ENCODE measurements around the gene HMX1.

HMX1 gene

GRCh38 chr4:8866421-8866820 is 5.2 kb downstream of the HMX1 start:
- Mint-ChIP-seq H3K27ac (no peak overlapping the region), H3K4me3 (no peak overlapping the region), H3K36me3 (ENCODE audit: low read depth) (no peaks in the 10 kb centered on the region), H3K4me1 (peaks cover 18% of the 10 kb centered on the region), H3K9me3 (no peaks in the 10 kb centered on the region), H3K27me3 (ENCODE audit: low read depth, poor library complexity) (peaks cover 95% of the 10 kb centered on the region)
- DNase-seq, result peak; percentile 4
- TF ChIP-seq, protein P1, sequence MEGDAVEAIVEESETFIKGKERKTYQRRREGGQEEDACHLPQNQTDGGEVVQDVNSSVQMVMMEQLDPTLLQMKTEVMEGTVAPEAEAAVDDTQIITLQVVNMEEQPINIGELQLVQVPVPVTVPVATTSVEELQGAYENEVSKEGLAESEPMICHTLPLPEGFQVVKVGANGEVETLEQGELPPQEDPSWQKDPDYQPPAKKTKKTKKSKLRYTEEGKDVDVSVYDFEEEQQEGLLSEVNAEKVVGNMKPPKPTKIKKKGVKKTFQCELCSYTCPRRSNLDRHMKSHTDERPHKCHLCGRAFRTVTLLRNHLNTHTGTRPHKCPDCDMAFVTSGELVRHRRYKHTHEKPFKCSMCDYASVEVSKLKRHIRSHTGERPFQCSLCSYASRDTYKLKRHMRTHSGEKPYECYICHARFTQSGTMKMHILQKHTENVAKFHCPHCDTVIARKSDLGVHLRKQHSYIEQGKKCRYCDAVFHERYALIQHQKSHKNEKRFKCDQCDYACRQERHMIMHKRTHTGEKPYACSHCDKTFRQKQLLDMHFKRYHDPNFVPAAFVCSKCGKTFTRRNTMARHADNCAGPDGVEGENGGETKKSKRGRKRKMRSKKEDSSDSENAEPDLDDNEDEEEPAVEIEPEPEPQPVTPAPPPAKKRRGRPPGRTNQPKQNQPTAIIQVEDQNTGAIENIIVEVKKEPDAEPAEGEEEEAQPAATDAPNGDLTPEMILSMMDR (IDR thresholded peaks at IDR 0.05), result no peak

DNA sequence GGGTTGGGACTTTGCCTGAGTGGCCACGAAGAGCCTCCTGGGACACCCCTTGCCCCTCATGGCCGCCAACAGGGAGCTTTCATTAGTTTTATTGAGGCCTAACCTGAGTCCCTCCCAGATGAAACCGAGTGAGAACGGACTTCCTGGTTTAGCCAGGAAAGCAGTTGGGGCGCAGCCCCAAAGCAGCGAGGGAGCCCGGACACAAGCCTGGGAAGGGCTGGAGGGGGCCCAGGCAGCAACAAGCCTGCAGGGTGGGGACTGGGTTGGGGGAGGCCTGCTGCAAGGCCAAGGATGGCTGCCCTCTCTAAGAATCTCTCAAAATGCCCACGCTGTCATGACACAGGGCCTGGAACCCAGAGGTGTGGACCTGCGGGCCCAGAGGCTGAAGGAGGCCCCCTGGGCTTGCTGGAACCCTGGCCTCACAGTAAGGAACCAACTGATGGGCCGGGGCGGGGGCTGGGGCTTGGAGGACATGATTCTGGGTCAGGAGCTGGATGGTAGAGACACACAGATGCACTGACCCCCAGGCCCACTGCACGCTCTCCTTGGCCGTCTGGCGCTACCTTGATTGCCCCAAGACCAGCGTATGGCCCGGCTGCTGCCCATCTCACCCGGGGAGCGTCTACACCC is 5.8 kb downstream of the HMX1 start:
- peaks cover 97% of the 10 kb centered on the region for H3K27me3 Mint-ChIP-seq (ENCODE audit: low read depth, poor library complexity)

DNA sequence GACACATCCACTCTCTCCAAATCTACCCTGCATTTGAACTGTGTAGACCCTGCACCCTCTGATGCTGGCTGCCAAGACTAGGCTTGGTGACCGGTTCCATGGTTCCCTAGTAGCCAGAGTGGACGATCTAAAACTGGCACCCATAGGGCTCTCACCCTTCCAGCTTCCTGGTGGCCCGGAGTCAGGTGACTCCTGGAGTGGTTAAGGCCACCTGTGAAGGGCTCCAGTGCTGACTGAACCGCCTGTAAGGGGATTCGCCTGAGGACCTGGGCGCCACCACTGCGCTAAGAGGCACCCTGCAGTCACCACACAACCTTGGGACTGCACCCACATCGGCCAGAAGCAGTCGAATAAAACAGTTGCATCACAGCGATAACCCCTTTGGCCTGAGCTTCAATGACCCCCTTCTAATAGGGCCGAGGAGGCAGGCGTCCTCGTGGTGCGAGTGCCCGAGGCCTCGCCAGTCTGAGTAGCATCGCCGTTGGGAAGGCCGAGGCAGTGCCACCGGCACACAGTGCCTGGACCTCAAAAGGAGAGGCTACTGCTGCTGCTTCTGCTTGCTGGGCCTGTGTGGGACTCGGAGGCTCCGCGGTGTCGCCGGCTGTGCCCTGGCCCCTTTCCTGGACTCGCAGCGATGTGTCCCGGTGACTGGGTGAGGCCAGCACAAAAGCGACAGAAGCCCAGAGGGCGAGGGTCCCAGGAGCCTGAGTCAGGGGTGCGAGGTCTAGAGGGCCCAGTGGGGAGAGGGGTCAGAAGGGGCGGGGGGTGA is 6.5 kb downstream of the HMX1 start:
- H3K27me3 Mint-ChIP-seq (ENCODE audit: low read depth, poor library complexity), result peaks cover 97% of the 10 kb centered on the region
- no peak overlapping the region for H3K4me3 Mint-ChIP-seq
- TF ChIP-seq, protein P1 (IDR thresholded peaks at IDR 0.05), result no peak
- H3K4me1 Mint-ChIP-seq, result peaks cover 16% of the 10 kb centered on the region
- no peak for DNase-seq
- H3K36me3 Mint-ChIP-seq (ENCODE audit: low read depth), result no peaks in the 10 kb centered on the region
- no peak overlapping the region for H3K27ac Mint-ChIP-seq
- no peaks in the 10 kb centered on the region for H3K9me3 Mint-ChIP-seq

More for the DNA sequence above, 5.8 kb downstream of the HMX1 start:
- Mint-ChIP-seq H3K36me3 (ENCODE audit: low read depth) (no peaks in the 10 kb centered on the region), H3K4me1 (peaks cover 20% of the 10 kb centered on the region), H3K4me3 (no peak overlapping the region), H3K9me3 (no peaks in the 10 kb centered on the region), H3K27ac (no peak overlapping the region)
- peak; percentile 1 for DNase-seq
- TF ChIP-seq, protein P1 (IDR thresholded peaks at IDR 0.05), result no peak

DNA sequence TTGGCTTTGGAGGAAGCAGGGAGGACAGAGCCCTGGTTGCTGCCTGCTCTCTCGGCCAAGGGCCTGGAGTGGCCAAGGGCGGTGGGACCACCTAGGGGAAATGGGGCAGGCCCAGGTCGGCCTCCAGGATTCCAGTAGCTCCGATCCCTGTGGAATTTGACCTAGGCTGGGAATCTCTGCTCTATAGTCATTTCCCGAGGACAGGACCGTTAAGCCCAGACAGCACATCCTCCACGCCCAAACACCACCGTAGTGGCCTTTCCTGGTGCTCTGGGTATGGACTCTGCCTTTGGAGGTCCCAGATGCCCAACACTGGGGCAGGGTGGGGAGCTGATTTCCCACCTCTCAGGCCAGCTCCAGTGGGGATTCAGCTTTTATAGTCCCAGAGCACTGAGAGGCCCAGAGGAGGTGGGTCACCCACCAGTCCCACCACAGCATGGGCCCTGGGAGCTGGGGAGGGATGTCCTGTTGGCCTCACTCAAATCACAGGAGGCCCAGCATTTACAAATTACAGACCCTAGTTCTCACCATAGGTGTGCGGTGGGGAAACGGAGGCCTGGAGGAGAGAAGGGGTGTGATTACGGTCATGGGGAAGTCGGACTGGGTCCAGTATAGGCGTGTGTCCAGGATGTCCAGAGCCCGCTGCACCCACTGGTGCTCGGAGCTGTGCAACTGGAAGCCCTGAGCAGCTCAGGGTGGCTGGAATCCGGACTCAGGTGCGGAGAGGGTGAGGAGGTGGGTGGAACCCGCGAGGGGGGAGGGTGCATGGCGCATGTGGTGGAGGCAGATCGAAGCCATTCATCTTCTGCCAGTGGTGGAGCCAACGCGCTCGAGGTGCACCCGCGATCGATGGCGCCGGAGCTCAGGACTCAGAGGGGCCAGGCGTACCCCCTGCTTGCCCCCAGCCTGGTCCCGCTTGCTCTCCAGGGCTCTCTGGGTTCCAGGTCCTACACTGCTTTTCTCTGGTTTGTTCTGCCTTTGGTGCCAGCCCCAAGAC is 7.7 kb downstream of the HMX1 start:
- H3K4me3 Mint-ChIP-seq, result no peak overlapping the region

More for the DNA sequence above, 7.7 kb downstream of the HMX1 start:
- Mint-ChIP-seq H3K27me3 (ENCODE audit: low read depth, poor library complexity) (peaks cover 97% of the 10 kb centered on the region), H3K4me1 (peaks cover 16% of the 10 kb centered on the region), H3K9me3 (no peaks in the 10 kb centered on the region), H3K36me3 (ENCODE audit: low read depth) (no peaks in the 10 kb centered on the region), H3K27ac (no peak overlapping the region)
- DNase-seq, result peak; percentile 4
- TF ChIP-seq, protein P1 (IDR thresholded peaks at IDR 0.05), result no peak
